Right ventricle myocardium superior (tissue), 1 donor: ENCODE measurements around the gene SNRNP25. TPM values are rescaled to one million over a fixed set of nuclear protein-coding genes. Genes with fewer than 3 reads are reported as not detected.
"Not testable (repeated sequence)": the region's sequence is repeated elsewhere in the genome, so short reads cannot be mapped to it uniquely, and the experiment has no call there.

Experiments
- ATAC-seq: fragments of 200-7000 bp; cut with Tn5 transposase; one replicate; pipeline ENCODE4 v1.9.1; 2020; ENCODE audit warnings: mild to moderate bottlenecking; ENCODE audit not compliant: poor library complexity
- DNase-seq: peaks from one replicate; pipeline ENCODE4 v3.0.0-alpha.2; 2020
- intact Hi-C: fragments of 100-400 bp; cut with DNase I; formaldehyde crosslinking; loops from one replicate; pipeline ENCODE4 v1.11.2; 2022
- total RNA-seq: library from RNA; stranded (reverse); fragmentation: NEBNext Ultra II Directional; extraction: Animal tissue kit (Norgen Biotek cat#: 25700); gene quantifications from one replicate; pipeline ENCODE4 v1.2.1, GENCODE V29; 2021
- donor health status: DM: no; HTN: yes; CAD: no; lungs with severe emphysema.

Gene SNRNP25
- total RNA-seq, 1 donor from 2014 or later: 79.9 TPM

GRCh38 chr16:38941-39892 lies 14.4 kb upstream of the SNRNP25 start:
- no peak for DNase-seq
- intact Hi-C loops: no loop called here
- no peak for ATAC-seq

GRCh38 chr16:41439-42068 lies 12.1 kb upstream of the SNRNP25 start:
- ATAC-seq: peak; percentile 71
- no peak for DNase-seq
- intact Hi-C loops: no loop called here

GRCh38 chr16:42069-42457 lies 11.6 kb upstream of the SNRNP25 start:
- intact Hi-C loops: no loop called here
- ATAC-seq (no peak), DNase-seq (no peak)

GRCh38 chr16:42691-43090 lies 10.9 kb upstream of the SNRNP25 start:
- intact Hi-C loops: no loop called here
- DNase-seq: no peak
- ATAC-seq: no peak

- intact Hi-C loops: no loop called here
- no peak for DNase-seq
Observed at GRCh38 chr16:43294-43693, 10.3 kb upstream of the SNRNP25 start.

GRCh38 chr16:44655-45054 lies 9.0 kb upstream of the SNRNP25 start:
- DNase-seq (no peak), ATAC-seq (no peak)
- intact Hi-C loops: no loop called here

More at GRCh38 chr16:43294-43693, 10.3 kb upstream of the SNRNP25 start:
- no peak for ATAC-seq

- ATAC-seq: no peak
- no peak for DNase-seq
- intact Hi-C loops: no loop called here
Observed at GRCh38 chr16:45454-45853, 8.2 kb upstream of the SNRNP25 start.

- intact Hi-C loops, ATAC-seq, DNase-seq: not testable (repeated sequence)
Observed at GRCh38 chr16:46510-46909, 7.1 kb upstream of the SNRNP25 start.

GRCh38 chr16:47234-47633 lies 6.4 kb upstream of the SNRNP25 start:
- intact Hi-C loops: no loop called here
- DNase-seq (no peak), ATAC-seq (no peak)

- intact Hi-C loops: no loop called here
- no peak for ATAC-seq
Observed at GRCh38 chr16:50769-51591, 2.6 kb upstream of the SNRNP25 start.

GRCh38 chr16:54237-54581 lies 581 bp downstream of the SNRNP25 start:
- intact Hi-C loops: no loop called here
- no peak for ATAC-seq

More at GRCh38 chr16:50769-51591, 2.6 kb upstream of the SNRNP25 start:
- DNase-seq: no peak

GRCh38 chr16:55571-56136 lies 2.0 kb downstream of the SNRNP25 start:
- intact Hi-C loops: no loop called here
- no peak for ATAC-seq
- DNase-seq: peak; percentile 17

More at GRCh38 chr16:54237-54581, 581 bp downstream of the SNRNP25 start:
- no peak for DNase-seq

- ATAC-seq: no peak
Observed at GRCh38 chr16:56231-56927, 2.8 kb downstream of the SNRNP25 start.

GRCh38 chr16:57711-58110 lies 4.1 kb downstream of the SNRNP25 start:
- intact Hi-C loops: no loop called here
- ATAC-seq: no peak
- DNase-seq: no peak

More at GRCh38 chr16:56231-56927, 2.8 kb downstream of the SNRNP25 start:
- intact Hi-C loops: no loop called here
- no peak for DNase-seq

- no peak for ATAC-seq
- intact Hi-C loops: no loop called here
- no peak for DNase-seq
Observed at GRCh38 chr16:58491-59439, 5.1 kb downstream of the SNRNP25 start.

GRCh38 chr16:59440-60059 lies 5.9 kb downstream of the SNRNP25 start:
- DNase-seq: no peak
- ATAC-seq: no peak

GRCh38 chr16:60166-60565 lies 6.5 kb downstream of the SNRNP25 start:
- intact Hi-C loops: no loop called here
- DNase-seq (no peak), ATAC-seq (no peak)

More at GRCh38 chr16:59440-60059, 5.9 kb downstream of the SNRNP25 start:
- intact Hi-C loops: no loop called here
